ENCODE measurements around the gene DNAJA2. TPM values are rescaled to one million over a fixed set of nuclear protein-coding genes. Genes with fewer than 3 reads are reported as not detected.

The DNAJA2 gene
- total and polyA plus RNA-seq, 9 of the 15 experiments (the other 6 are each of a cell fraction or from before 2014, with no cell fraction given) = 24.1 to 75.9 (median 50.7) TPM

GRCh38 chr16:46970089-46970488 lies 3.4 kb downstream of the DNAJA2 start (continued):
- no peak for TF ChIP-seq ZBTB33 (CRISPR knock-in tag; IDR thresholded peaks at IDR 0.05)
- TF ChIP-seq BRF1 (IDR thresholded peaks at IDR 0.05; ENCODE audit: borderline replicate concordance, extremely low read depth, insufficient read length) = no peak
- TF ChIP-seq HMG20B (CRISPR knock-in tag; IDR thresholded peaks at IDR 0.05) = no peak
- no peak for TF ChIP-seq JUND (IDR thresholded peaks at IDR 0.05; ENCODE audit: borderline replicate concordance, low read depth, low read length)
- no peak for TF ChIP-seq JUND (tag; IDR thresholded peaks at IDR 0.05; ENCODE audit: borderline replicate concordance, low read depth, low read length)

GRCh38 chr16:46968063-46968435 lies 5.4 kb downstream of the DNAJA2 start:
- in situ Hi-C loops (cut with MboI) = no loop called here
- H3K36me3 ChIP-seq (ENCODE audit: control insufficient read depth, insufficient read depth, low read length) = peaks cover 90% of the 10 kb centered on the region
- DNase-seq (ENCODE audit: extremely low read depth in 1 of 4, low spot score in 3 of 4) = no peak
- no peak overlapping the region for H3K4me3 ChIP-seq
- no peak for ATAC-seq
- H3K4me2 ChIP-seq (ENCODE audit: insufficient read depth, low read length) = no peak overlapping the region
- H3K4me1 ChIP-seq (replicated peaks in 1 of 2; ENCODE audit: control insufficient read depth in 2 of 2, insufficient read depth in 2 of 2, low read length in 2 of 2) = peaks cover 4 to 7% of the 10 kb centered on the region in 2 experiments; a peak in 3 of 5 replicates
- WGBS (ENCODE audit: insufficient coverage, low coverage, missing lambda C conversion rate) = 94% methylated on average over 2 of the region's 2 CpGs
- ChIA-PET CTCF (ENCODE audit: low intra/inter-chr PET ratio) (no interaction called here), POLR2A (interaction anchor here (0.6 kb wide), 1 partner anchor 18 kb away, joined by 3 read pairs; no protein-coding TSS in a partner anchor)
- peaks cover 11% of the 10 kb centered on the region for H4K20me1 ChIP-seq (replicated peaks; ENCODE audit: control insufficient read depth, insufficient read depth, low read length)
- H3K27me3 ChIP-seq (ENCODE audit: control insufficient read depth in 2 of 2, insufficient read depth in 2 of 2, low read length in 2 of 2) = no peaks in the 10 kb centered on the region
- no peak overlapping the region for H3K27ac ChIP-seq (ENCODE audit: extremely low read depth, low read depth, low read length)
- intact Hi-C loops (cut with micrococcal nuclease) = no loop called here
- peak; percentile 15 for FAIRE-seq
- H3K9ac ChIP-seq (ENCODE audit: insufficient read depth in 1 of 2, low read depth in 2 of 2, low read length in 2 of 2) = no peak overlapping the region
- TF ChIP-seq E2F3 (CRISPR knock-in tag; IDR thresholded peaks at IDR 0.05) (no peak), MAFG (tag; conservative IDR thresholded peaks at IDR 0.05) (peak; percentile 68), ZNF316 (IDR thresholded peaks at IDR 0.05) (peak; percentile 88), MAFK (IDR thresholded peaks at IDR 0.05; ENCODE audit: low read length) (peak; percentile 56; the same call in 1 of the 2 replicates), MAFF (IDR thresholded peaks at IDR 0.05; ENCODE audit: low read length) (peak; percentile 70), C11orf30 (IDR thresholded peaks at IDR 0.05; ENCODE audit: low read depth) (peak; percentile 74)
- no peak overlapping the region for H2AFZ ChIP-seq (ENCODE audit: low read depth, low read length)
- H3K9me3 ChIP-seq (replicated peaks; ENCODE audit: control insufficient read depth, insufficient read depth, low read depth, low read length) = no peaks in the 10 kb centered on the region
- H3K9me1 ChIP-seq (ENCODE audit: control insufficient read depth, insufficient read depth, low read length) = no peaks in the 10 kb centered on the region
- no TSS peak for BruUV-seq (replicated peaks)
- peaks cover 46% of the 10 kb centered on the region for H3K79me2 ChIP-seq (ENCODE audit: control insufficient read depth, insufficient read depth, low read length)
